NCI-H345 treated with DMSO at 0.1 percent for 48 hours (cell line): Measurements from ENCODE around the gene PDF.

Experiments used
- DNase-seq: peaks from one replicate; lab custom pipeline; 2025; ENCODE audit not compliant: unreplicated experiment; lab: John Stamatoyannopoulos, UW

PDF gene

DNA sequence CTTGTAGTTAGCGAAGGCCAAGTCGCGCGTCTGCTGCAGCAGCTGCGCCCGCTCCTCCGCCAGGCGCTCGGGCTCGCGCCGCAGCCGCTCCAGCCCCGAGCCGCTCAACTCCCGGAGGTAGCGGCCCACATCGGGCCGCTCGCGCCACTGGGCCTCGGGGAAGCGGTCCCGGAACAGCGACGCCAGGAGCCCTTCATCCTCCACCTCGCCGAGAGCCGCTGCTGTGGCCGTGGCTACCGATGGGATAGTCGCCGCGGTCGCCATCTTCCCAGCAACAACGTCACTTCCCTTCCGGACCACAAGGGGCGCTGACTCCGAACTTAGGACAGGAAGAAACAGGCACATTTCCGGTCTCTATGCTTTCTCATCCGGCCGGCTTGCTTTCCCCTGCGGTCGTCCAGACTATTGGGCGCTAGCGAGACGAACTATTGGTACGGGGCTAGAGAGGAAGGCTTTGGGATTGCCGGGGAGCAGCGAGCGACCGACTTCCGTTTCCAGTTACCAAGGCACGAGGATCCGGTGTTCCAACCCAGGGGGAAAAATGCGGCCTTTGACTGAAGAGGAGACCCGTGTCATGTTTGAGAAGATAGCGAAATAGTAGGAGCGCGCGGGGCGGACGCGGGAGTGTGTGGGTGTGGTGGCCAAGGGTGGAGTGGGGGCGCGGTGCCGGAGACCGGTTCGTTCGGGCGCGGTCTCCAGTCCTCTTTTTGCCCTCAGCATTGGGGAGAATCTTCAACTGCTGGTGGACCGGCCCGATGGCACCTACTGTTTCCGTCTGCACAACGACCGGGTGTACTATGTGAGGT, 9.1 kb upstream of the PDF start, which contains the start of the genes COG8 and NIP7:
Gene COG8, minus strand, starts transcription at position 276 of the 806 bp plus-strand sequence. Its CDS starts 12 bp downstream, at position 264.
Gene NIP7, plus strand, starts transcription at position 484 of the 806 bp plus-strand sequence. Its CDS starts 58 bp downstream, at position 542.
- peak; percentile 93 for DNase-seq

DNA sequence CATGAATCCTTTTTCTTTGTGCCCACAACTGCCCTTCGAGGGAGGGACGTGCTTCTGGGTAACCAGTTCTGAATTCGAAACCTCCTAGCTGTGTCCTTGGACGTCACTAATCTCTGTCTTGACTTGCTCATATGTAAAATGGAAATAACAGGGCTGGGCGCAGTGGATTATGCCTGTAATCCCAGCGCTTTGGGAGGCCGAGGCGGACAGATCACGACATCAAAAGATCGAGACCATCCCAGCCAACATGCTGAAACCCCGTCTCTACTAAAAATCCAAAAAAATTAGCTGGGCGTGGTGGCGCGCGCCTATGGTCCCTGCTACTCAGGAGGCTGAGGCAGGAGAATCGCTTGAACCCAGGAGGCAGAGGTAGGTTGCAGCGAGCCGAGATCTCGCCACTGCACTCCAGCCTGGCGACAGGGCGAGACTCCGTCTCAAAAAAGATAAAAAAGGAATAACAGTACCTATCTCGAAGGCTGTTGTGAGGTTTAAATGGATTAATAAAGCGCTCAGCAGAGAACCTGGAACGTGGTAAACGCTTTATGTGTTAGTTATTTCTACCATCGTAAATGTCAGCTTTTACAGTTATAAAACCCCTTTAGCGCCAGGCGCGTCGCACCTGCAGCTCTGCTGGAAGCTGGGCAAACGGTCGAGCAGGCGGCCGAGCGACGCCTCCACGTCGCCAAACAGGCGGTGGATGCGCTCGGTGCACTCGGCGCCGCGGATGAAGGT, 8.3 kb upstream of the PDF start:
- DNase-seq, result no peak

DNA sequence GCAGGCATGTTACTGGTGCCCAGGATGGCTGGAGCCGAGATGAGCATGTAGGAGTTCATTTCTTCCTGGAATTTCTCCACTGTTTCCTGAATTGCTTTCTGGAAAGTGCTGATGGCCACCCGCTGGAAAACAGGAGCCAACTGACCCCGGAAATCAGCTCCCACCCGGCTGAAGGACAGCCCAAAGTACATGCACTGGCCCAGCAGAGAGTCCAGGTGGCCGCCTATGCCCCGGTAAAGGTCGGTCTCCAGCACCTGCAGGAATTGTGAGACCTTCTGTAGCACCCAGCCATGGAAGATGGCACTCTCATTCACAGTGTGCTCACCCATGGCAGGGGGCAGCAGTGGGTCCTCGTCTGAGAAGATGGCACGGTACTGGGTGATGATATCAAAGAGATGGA, 4.3 kb upstream of the PDF start:
- no peak for DNase-seq

DNA sequence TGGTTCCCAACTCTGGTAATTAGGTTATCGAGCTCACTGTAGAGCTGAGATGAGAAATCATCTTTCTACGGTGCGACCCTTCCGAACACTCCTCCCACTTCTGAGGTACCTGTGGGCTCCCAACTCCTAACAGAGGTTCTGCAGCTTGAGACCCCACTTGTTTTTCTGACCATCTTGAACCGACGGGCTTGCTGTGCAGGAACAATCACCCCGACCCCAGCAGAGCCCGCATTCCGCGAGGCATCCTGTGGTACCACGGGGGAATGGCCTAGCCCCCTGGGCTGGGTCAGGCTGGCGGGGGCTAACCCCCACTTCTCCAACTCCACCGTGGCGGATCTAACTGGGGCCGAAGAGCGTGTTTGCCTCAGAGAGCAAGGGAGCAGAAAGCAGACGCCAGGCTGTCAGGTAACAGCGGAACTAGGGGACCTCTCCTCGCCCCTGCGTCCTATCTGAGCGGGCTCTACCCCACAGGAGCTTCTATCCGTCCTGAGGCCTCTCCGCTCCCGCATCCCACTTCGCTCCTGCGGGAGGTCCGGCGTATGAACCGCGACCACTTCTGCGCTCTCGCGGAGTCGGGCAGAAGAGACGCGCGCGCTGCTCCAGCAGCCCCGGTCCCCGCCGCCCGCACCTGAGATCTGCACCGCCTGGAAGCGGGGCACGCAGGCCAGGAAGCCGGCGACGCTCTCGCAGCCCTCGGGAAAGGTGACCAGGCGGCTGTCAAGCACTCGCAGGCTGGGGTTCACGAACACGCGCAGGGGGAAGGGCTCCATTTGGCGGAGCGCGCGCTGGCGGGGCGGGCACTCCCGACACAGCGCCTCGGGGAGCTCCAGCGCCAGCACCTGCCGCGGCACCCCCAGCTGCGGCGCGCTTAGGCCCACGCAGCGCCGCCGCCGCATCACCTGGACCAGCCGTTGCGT, 761 bp downstream of the PDF start:
- DNase-seq, result no peak

DNA sequence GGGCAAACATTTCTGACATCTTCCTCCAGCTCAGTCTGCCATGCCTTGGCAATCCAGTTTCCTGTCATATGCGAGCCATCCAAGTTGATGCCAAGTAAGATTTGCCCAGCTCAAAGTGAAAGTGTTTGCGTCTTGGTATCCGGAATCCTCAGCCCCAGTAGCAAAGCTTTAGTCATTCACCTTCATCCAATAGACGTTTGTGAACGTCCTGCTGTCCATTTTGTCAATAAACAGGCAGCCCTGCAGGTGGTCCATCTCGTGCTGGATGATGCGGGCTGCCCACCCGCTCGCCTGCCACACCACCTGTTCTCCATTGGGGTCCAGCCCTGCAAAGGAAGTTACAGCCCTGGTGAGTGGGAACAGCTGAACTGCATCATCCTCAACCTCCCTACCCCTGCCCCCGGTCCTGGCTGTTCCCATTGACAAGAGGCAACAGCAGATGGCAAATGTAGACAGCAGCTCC, 1.5 kb downstream of the PDF start:
- DNase-seq, result no peak

DNA sequence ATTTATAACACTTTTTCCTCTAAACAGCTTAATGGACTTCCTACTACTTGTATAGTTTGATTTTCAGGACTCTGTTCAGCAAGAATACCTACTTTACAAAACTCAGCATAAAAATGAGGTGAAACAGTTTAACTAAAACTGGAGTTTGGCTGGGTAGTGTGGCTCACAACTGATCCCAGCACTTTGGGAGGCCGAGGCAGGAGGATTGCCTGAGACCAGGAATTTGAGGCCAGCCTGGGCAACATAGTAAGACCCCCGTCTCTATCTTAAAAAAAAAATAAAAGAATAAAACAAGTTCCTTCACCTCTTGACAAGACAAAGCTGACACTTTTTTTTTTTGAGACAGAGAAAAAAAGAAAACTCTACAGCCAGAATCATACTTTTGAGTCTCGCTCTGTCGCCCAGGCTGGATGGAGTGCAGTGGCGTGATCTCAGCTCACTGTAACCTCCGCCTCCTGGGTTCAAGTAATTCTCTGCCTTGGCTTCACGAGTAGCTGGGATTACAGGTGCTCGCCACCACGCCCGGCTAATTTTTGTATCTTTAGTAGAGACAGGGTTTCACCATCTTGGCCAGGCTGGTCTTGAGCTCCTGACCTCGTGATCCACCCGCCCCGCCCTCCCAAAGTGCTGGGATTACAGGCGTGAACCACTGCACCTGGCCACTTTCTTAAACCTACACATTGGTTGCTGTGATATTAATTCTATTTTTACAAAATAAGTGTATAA, 2.6 kb downstream of the PDF start:
- no peak for DNase-seq

DNA sequence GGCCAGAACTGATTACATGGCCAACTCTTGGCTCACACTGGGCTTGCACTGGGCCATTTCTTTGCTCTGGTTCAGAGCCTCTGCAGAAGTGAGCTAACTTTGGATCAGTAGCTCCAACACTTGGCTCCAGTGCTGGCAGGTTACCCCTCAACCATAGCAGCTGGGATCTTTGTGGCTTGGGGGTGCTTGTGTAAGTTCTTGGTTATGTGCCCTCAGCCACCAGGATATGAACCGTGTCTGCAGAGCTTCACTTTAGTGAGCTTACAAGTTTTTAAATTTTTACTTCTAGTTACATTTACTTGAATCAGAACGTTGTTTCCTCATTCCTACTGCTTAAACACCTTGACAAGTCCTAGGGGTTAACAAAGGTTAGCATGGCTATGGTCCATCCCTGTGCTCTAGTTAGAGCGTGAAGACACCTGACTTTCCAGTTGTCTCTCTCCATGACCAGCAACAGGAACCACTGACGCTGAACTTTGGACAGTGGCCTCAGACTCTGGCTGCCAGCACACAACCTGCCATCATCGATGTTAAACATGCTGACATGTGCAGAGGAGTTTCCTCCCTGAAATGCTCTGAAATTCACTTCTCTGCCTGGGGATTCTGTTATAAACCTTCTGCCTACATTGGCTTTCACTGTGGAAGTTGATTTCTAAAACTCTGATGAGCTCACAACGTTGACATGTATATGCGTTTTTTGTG, 4.1 kb downstream of the PDF start:
- DNase-seq, result no peak

DNA sequence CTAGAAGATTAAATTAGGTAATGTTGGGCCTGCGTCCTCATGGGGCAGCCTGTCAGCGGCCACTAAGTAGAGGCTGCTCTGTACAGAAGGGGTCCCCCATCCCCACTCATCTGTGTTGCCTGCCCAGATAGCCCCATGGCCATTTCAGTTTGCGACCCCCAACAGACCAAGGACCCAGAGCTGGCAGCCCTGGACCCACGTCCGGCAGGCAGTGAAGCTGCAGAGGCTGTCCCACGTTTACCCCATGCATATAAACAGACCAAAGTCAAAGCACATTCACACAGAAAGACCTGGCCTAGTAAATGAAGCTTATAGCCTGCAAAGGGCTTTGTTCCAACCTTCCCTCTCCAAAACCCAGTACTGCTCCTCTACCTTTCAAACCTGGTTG, 4.6 kb downstream of the PDF start:
- DNase-seq, result no peak

DNA sequence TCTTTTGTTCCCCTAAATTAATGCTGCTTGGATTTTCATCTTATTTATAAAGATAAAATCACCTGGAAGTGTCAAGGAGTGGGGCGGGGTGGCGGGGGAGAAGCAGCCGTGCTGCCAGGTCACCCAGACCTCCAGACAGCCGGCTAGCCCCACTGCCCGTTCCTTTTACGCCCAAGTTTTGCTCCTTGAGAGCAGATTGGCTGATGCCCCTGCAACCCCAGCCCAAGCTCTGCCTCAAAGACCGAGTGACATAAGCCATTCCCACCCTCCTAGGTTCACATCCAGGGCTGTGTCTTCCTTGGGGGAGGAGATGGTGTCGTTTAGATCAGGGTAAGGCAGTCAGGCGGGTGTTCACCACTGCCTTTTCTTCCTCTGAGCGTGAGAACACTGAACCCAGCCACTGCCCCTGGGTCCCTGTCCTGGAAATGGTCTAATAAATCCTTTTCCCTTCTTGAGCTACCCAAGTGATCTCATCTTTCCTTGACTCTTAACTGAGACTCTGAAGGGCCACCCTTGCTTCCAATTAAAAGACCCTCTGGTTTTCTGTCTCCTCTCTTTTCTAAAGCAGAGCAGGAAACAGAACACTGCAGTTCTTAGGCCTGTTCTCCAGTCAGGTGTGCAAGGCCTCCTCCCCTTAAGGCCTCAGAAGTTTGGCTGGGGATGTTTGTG, 5.7 kb downstream of the PDF start:
- DNase-seq, result no peak

DNA sequence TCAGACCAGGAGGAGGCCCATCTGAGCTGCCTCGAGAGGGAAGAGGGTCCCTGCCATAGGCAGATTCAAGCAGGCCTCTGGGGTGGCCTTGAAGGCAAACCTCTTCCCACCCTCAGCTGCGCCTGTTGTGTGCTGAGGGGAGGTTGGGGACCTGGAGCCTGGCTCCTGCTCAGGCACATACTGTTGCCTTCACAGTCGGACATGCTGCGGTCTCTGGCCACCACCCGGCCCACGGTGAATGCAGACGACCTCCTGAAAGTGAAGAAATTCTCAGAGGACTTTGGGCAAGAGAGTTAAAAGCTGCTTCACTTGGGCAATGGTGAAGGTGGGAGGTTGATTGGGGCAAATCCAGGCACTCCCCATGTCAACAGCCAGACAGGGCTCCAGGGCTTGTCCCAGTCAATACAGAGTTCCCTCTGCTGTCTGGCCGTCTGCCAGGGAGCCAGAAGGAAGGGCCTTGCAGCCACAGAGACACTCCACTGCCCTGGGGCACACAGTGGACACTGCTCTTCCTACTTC, 6.3 kb downstream of the PDF start:
- no peak for DNase-seq

DNA sequence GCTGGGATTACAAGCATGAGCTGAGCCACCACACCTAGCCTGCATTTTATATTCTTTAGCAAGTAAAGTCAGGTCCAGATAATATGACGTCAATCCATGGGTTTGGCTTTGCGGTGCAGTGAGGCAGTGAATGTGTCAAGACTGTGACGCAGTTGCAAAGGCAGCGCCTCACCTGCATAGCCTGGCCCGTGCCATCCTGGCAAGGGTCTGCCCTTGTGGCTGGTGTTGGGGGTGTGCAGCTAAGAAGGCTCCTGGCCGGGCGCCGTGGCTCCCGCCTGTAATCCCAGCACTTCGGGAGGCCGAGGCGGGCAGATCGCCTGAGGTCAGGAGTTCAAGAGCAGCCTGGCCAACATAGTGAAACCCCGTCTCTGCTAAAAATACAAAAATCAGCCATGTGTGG, 7.0 kb downstream of the PDF start:
- DNase-seq, result no peak

DNA sequence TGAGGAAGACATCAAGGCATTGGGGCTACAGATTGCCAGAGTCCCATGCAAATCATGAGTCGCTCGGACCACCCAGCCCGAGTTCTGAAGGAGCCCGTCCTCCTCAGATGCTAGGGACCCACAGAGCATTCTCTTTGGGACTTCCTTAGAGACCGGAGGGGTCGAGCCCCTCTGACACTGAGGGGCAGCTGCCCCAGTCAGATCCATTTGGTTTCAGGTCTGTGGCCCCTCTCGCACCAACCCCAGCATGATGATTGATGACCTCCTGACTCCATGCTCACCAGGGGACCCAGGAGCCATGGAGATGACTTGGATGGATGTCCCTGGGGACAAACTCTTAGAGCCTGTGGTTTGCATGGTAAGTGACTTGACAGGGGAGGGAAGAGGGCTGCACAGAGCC, 8.0 kb downstream of the PDF start:
- DNase-seq, result no peak

DNA sequence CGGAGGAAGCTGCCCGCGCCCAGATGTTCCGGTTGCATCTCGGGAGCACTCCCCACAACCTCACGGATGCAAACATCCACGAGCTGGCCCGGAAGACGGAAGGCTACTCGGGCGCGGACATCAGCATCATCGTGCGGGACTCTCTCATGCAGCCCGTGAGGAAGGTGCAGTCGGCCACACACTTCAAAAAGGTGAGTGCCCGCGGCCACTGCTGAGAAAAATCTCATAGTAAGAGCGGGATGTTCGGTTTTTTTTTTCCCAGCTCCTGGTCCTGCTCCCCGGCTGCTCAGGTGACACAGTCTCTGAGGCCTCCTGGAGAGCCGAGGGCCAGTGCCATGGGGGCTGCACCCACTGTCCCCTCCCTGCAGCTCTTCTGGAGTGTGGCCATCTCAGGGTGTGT, 9.3 kb downstream of the PDF start:
- no peak for DNase-seq

DNA sequence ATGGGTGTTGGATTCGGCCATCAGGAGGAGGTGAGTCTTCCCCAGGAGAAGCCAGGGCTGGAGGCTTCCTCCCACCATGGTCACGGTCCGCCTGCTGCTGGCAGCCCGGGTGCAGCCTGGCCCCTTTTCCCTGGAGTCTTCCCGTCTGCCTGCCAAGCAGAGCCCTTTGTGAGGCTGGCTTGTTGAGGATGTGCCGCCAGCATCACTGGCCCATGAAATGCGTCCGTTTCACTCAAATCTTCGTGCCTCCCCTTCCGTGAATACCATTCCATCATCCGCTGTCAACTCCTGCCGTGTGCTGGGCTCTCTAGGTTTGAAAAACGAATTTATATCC, 9.7 kb downstream of the PDF start:
- no peak for DNase-seq

DNA sequence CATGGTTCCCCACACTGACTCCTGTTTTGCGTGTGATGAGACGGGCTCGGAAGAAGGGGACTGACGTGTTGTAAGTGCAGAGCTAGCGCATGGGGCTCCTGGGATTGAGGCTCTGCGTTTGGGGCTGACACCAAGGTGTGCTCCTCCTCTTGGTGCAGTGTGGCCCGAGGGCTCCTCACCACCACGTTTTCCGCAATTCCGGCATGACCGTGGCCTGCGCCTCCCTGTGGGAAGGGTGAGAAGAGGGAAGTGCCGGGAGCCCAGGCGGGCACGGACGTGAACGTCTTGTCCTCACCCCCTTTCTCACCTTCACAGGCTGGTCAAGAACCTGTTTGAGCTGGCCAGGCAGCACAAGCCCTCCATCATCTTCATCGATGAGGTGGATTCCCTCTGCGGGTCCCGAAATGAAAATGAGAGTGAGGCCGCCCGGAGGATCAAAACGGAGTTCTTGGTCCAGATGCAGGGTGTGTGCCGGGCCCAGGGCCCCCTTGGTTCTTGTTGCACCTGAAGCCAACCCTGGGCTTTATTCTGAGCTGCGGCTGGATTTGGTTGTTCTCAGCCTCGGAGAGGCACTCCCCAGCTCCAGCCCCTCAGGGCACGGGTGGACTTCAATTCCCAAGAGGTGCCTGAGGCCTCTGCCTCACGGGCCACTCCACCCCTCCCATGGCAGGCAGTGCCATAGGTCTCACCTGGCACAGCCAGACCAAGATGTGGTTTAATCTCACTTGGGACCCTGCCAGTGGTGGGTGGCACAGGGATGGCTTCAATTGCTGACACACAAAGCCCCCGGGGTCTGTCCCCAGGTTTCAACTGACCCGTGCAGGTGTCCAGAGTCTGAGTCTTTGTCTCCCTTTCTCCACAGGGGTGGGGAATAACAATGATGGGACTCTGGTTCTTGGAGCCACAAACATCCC, 10.3 kb downstream of the PDF start:
- DNase-seq, result no peak

DNA sequence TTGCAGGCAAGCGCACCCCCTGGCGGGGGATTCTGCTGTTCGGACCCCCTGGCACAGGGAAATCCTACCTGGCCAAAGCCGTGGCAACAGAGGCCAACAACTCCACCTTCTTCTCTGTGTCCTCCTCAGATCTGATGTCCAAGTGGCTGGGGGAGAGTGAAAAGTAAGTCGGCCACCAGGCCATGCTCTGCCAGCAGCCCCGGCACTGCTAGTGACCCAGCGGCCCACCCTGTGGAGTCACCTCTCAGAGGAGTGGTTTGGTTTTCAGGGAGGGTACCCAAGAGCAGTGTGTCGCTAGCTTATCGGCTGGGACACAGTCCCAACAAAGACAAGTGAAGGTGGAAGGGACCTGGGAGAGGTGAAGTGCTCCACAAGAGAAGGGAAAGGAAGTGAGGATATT, 11.0 kb downstream of the PDF start:
- DNase-seq, result no peak

DNA sequence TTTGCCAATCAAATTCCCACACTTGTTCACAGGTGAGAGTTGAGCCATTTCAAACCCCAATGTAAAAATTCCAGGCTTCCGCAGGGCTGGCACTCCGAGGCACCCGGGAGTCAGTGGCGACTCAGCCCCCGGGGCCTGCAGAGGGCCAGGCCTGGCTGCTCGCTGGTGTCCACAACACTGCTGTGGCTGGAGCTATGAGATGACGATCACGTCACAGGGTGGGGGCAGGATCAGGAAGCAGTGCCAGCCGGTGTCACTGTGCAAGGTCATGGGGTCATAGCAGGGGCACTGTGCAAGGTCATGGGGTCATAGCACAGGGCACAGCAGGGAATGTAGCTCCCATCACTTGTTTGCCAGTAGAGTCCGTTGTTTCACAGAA, 11.5 kb downstream of the PDF start:
- no peak for DNase-seq

DNA sequence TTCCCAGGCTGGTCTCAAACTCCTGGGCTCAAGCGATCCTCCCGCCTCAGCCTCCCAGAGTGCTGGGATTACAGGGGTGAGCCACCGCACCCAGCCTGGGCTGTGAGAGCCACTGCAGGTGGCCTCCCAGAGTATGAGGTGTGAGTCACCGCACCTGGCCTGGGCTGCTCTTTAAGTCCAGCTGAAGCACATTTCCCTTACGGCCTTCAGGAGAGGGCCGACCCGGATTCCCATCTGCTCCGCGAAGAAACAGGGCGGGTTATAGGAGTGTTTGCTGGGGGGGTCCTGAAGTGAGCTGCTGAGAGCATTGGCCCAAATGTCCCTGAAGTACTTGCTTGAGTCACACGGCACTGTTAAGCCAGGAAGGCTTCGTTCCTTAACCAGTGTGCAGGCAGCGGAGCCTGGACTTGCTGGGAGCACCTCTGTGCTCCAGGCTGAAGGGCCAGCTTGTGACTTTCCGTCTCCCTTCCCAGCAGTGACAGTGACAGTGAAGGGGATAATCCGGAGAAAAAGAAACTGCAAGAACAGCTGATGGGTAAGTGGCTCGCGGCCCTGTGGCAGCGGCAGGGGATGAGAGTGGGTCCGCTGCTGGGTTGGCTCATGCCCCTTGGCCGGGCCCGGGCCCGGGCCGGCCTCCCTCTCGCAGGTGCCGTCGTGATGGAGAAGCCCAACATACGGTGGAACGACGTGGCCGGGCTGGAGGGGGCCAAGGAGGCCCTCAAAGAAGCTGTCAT, 12.0 kb downstream of the PDF start:
- DNase-seq, result no peak
